Neural crest cell (in vitro differentiated cells): Measurements from ENCODE around the gene ROBO4. TPM values are rescaled to one million over a fixed set of nuclear protein-coding genes. Genes with fewer than 3 reads are reported as not detected.

Experiments used
- DNase-seq: peaks from one replicate; pipeline ENCODE4 v3.0.0; 2021; ENCODE audit warnings: low read depth, mixed read lengths, low spot score
- H3K27ac Mint-ChIP-seq: one replicate; pipeline ENCODE4 v1.8.0; 2021; ENCODE audit warnings: mild to moderate bottlenecking, mixed read lengths; ENCODE audit not compliant: unreplicated experiment
- H3K27me3 Mint-ChIP-seq: 2 replicates; pipeline ENCODE4 v1.8.0; 2021; ENCODE audit warnings: low read depth, mild to moderate bottlenecking, mixed read lengths
- H3K36me3 Mint-ChIP-seq: 2 replicates; pipeline ENCODE4 v1.8.0; 2021; ENCODE audit warnings: low read depth, mild to moderate bottlenecking, mixed read lengths
- H3K4me1 Mint-ChIP-seq: 2 replicates; pipeline ENCODE4 v1.8.0; 2021; ENCODE audit warnings: mixed read lengths
- H3K4me3 Mint-ChIP-seq: one replicate; pipeline ENCODE4 v1.8.0; 2021; ENCODE audit warnings: mild to moderate bottlenecking, mixed read lengths
- H3K9me3 Mint-ChIP-seq: 2 replicates; pipeline ENCODE4 v1.8.0; 2021; ENCODE audit warnings: mixed read lengths
- total RNA-seq: library from RNA; stranded (reverse); gene quantifications from 2 replicates; pipeline ENCODE4 v1.2.1, GENCODE V29; 2021
- TF ChIP-seq, protein P1 (sequence below): fragments of 200-600 bp; sonication (generic); conservative IDR thresholded peaks from 2 replicates; pipeline ENCODE4 v1.5.0; 2021; ENCODE audit warnings: antibody characterized with exemption, mild to moderate bottlenecking

Gene ROBO4
- total RNA-seq, 1 donor from 2014 or later: 0.05 TPM

DNA sequence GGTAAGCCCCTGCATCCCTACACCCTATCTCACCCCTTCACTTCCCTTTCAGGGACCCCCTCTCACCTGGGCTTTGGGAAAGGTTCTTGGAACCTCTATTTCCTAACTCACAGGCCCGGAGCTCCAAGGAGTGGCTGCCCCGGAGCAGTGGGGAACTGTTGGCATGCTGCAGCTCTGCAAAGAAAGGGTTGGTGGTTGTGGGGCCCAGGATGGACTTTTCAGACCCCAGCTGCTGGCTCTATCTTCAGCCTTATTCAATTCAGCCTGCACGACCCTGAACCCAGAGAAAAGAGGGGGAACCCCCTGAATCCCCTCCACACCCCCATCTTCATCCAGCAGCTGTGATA is 10.0 kb downstream of the ROBO4 start:
- no peak overlapping the region for H3K27ac Mint-ChIP-seq
- peaks cover 2% of the 10 kb centered on the region for H3K9me3 Mint-ChIP-seq
- no peaks in the 10 kb centered on the region for H3K36me3 Mint-ChIP-seq
- H3K27me3 Mint-ChIP-seq: peaks cover 13% of the 10 kb centered on the region
- H3K4me1 Mint-ChIP-seq: peaks cover 11% of the 10 kb centered on the region
- no peak overlapping the region for H3K4me3 Mint-ChIP-seq
- TF ChIP-seq, protein P1, sequence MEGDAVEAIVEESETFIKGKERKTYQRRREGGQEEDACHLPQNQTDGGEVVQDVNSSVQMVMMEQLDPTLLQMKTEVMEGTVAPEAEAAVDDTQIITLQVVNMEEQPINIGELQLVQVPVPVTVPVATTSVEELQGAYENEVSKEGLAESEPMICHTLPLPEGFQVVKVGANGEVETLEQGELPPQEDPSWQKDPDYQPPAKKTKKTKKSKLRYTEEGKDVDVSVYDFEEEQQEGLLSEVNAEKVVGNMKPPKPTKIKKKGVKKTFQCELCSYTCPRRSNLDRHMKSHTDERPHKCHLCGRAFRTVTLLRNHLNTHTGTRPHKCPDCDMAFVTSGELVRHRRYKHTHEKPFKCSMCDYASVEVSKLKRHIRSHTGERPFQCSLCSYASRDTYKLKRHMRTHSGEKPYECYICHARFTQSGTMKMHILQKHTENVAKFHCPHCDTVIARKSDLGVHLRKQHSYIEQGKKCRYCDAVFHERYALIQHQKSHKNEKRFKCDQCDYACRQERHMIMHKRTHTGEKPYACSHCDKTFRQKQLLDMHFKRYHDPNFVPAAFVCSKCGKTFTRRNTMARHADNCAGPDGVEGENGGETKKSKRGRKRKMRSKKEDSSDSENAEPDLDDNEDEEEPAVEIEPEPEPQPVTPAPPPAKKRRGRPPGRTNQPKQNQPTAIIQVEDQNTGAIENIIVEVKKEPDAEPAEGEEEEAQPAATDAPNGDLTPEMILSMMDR: no peak
- no peak for DNase-seq

DNA sequence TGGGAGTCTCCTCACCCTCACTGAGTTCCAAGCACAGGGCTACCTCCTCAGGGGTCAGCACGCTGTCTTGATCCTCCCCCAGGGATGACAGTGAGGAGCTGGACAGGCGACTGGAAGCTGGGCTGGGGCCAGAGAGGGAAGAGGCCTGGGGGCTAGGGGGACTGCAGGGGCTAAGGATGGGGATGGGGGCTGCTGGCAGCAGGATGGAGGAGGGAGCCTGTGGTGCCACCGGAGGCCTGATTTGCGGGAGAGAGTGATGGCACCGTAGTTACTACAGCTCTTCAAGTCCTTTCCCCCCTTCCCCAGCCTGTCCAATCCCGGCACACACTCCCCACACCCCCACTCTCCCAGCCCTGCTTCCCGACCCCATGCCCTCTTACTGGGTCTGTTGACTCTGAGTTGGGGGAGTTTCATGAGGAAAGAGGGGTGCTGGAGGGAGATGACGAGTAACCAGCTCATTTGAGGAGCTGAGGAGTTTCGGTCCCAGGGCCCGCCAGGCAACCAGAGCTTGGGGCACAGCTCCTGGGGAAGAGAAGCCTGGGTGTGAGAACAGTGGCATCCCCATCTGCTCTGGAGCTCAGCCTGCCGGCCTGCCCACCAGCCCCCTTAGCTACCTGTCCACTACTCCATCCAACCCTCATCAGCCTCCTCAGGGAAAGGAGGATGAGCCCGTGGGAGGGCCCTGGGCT is 10.5 kb downstream of the ROBO4 start:
- TF ChIP-seq, protein P1: no peak

DNA sequence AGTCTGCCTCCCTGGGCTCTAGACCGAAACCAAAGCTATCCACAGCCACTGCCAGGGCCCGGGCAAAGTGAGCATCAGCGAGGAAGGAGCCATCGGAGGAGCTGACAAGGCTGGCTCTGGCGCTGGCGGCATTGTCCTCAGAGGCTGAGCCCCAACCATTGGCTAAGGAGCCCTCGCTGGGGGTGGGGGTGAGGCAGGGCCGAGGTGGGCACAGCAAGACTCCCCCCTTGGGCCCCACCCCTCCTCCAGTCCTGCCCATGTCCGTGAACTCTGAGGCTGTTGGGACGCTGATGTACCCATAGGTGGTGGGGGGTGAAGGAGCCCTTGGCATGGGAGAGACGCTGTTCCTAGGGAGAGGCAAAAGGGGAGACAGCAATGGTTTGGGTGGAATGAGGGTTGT is 11.2 kb downstream of the ROBO4 start:
- Mint-ChIP-seq H3K9me3 (peaks cover 2% of the 10 kb centered on the region), H3K36me3 (no peaks in the 10 kb centered on the region), H3K4me1 (peaks cover 20% of the 10 kb centered on the region), H3K27me3 (peaks cover 13% of the 10 kb centered on the region), H3K27ac (no peak overlapping the region), H3K4me3 (no peak overlapping the region)
- TF ChIP-seq, protein P1: no peak
- DNase-seq: no peak

More for the DNA sequence above, 10.5 kb downstream of the ROBO4 start:
- no peak overlapping the region for H3K4me3 Mint-ChIP-seq
- peaks cover 16% of the 10 kb centered on the region for H3K4me1 Mint-ChIP-seq
- no peak for DNase-seq
- no peaks in the 10 kb centered on the region for H3K36me3 Mint-ChIP-seq
- peaks cover 13% of the 10 kb centered on the region for H3K27me3 Mint-ChIP-seq
- peaks cover 2% of the 10 kb centered on the region for H3K9me3 Mint-ChIP-seq
- no peak overlapping the region for H3K27ac Mint-ChIP-seq

DNA sequence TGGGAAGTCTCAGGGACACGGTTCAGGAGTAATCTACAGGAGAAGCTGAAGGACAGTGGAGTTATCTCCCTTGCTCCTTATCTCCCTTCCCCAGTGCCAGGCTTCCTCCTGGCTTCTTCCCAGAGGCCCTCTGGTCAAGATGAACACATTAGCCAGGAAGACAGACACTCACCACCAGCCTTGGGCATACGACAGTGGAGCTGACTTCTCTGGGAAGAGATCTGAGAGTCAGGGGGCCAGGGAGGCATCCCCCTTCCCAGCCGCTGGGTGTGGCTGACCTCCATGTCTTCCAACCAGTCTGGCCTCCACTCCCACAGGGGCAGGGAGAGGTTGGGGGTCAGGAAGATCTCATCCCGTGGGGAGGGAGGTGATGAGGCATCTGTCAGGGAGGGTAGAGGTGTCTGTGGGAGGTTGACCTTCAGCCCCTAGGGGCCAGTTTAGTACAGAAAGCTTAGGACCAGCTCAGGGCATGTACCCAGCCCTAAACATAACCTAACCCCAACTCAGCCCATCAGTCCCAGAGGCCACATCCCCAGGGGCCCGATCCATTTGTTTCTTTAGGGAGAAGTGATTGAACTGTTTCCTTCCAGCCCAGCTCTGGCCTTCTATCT is 12.7 kb downstream of the ROBO4 start:
- TF ChIP-seq, protein P1: no peak
- peaks cover 2% of the 10 kb centered on the region for H3K9me3 Mint-ChIP-seq
- no peak overlapping the region for H3K4me3 Mint-ChIP-seq
- no peaks in the 10 kb centered on the region for H3K36me3 Mint-ChIP-seq
- H3K27ac Mint-ChIP-seq: no peak overlapping the region
- peaks cover 18% of the 10 kb centered on the region for H3K27me3 Mint-ChIP-seq
- H3K4me1 Mint-ChIP-seq: peaks cover 20% of the 10 kb centered on the region
- no peak for DNase-seq

DNA sequence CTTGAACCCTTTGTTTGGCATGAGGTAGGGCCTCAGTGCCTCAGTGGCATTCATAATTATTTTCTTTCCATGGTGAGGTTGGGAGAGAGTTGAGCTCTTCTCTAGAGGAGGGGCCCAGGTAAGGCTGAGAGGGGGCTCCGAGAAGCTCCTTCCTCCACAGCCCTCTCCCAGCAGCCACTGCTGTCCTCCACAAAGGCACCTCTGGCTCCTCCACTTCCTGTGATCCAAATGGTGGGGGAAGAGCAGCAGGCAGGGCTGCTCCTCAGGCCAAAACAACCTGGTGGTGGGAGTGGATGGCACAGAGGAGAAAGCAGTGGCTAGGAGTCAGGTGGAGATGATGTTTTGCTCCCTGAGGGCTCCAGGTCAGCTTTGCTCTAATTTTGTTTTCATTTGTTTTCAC is 13.3 kb downstream of the ROBO4 start:
- TF ChIP-seq, protein P1: no peak
- H3K4me3 Mint-ChIP-seq: no peak overlapping the region
- DNase-seq: no peak
- H3K27me3 Mint-ChIP-seq: peaks cover 14% of the 10 kb centered on the region
- no peak overlapping the region for H3K27ac Mint-ChIP-seq
- H3K36me3 Mint-ChIP-seq: no peaks in the 10 kb centered on the region
- H3K9me3 Mint-ChIP-seq: peaks cover 2% of the 10 kb centered on the region
- peaks cover 20% of the 10 kb centered on the region for H3K4me1 Mint-ChIP-seq
